Measurements from ENCODE around the gene PAOX. TPM values are rescaled to one million over a fixed set of nuclear protein-coding genes. Genes with fewer than 3 reads are reported as not detected.
"Not testable (repeated sequence)": the region's sequence is repeated elsewhere in the genome, so short reads cannot be mapped to it uniquely, and the experiment has no call there.

The PAOX gene
- total RNA-seq, 1 donor from 2014 or later = 18.0 TPM

DNA sequence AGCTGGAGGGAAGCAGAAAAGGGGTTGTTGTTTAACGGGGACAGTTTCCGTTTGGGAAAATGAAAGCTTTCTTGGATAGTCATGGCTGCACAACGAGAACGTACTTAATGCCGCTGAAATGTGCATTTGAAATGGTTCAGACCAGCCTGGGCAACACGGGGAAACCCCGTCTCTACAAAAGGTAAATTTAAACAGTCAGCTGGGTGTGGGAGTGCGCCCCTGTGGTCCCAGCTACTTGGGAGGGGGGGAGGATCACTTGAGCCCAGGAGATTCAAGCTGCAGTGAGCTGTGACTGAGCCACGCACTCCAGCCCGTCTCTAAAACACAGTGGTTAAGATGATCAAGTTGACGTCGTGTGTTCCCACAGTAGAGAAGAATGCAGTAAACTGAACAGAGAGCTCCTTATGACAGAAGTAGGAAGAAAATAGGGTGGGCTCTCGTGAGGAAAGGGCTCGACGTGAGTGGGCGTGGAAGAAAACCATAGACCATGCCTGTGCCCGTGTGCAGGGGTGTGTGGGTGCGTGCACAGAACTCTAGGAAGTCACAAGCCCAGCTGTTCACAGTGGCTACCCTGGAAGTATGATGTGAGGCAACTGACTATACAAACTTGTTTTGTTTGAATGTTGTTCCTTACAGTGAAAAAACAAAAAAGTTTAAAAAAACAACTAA lies 17.2 kb upstream of the PAOX start:
- ATAC-seq = no peak
- no peak for DNase-seq (ENCODE audit: low spot score)

DNA sequence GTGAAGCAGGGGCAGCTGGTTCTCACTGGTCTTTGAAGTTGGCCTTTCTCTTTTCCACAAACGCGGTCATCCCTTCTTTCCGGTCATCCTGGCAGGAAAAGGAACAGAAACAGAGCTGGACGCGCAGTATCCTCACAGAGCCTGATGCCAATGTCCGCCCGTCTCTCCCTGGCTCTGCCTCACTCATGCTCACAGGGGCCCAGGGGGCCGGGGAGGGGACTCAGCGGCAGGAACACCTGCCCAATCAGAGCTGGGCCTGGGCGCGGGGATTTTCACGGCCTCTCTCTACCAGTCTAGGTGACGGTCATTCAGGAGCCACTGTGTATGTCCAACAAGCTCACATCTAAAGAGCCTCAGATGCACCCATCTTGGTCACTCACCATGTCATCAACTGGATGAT lies 16.2 kb upstream of the PAOX start:
- DNase-seq (ENCODE audit: low spot score) (no peak), ATAC-seq (no peak)

DNA sequence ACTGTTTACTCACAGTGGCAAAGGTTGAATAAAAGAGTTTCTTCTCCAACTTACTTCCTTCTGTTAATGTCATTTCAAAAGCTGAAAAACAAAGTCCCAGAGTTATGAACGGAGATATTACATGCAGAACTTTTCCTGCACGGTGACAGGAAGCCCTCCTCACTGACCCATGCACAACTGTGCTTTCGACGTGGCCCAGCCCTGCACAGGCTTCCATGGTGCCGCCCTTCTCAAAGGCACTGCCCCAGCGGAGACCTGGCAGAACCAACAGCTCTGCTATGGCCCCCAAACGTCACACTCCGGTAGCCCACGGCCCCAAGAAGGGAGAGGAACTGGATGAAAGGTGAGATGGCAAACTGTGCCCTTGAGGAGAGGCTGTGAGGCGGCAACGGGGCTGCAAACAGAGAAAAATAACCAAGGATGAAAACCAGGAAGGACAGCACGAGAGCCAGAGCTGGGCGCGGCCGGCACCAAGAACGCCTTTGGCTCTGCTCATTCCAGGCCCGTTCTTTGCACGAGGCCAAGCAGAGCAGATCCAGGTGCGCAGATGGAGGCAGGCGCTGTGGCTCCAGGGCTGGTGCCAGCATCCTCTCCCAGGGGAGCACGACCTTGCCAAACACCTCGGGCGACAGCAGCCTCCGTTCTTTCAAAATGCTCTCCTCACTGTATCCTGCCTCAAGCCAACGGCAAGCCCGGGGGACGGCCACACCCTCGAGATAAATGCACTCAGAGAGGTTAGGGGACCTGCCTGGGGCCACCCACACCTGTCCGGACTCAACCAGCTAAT lies 14.2 kb upstream of the PAOX start:
- peak; percentile 2 for ATAC-seq
- no peak for DNase-seq (ENCODE audit: low spot score)

DNA sequence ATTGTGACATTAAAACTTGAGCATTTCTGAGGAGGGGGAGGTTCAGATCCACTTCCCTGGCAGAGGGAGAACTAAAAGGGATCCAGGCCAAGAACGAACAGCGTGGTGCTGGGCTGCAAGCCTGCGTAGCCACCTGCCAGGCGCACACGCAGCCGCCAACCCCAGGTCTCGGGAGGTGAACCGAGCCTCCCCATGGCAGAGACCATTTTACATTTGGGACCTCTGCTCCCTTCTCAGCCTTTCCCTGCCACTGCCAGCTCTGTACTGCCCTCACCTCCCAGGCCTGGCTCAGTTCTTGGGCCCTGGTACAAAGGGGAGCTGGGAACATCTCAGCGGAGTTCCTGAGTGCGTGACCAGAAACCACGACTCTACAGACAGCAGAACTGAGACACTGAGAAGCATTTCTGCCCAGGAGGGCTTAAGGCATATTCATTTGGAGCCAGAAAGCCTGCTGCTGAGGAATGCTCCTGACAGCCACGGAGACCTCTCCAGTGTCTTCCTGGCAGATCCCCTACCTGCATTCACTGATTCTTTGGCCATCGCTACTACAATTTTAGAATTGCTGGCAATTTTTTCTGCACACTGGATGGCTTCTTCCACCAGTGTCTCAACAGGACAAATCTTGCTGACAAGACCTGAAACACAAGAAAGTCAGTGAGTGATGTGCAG lies 13.5 kb upstream of the PAOX start:
- peak; percentile 27 for ATAC-seq

DNA sequence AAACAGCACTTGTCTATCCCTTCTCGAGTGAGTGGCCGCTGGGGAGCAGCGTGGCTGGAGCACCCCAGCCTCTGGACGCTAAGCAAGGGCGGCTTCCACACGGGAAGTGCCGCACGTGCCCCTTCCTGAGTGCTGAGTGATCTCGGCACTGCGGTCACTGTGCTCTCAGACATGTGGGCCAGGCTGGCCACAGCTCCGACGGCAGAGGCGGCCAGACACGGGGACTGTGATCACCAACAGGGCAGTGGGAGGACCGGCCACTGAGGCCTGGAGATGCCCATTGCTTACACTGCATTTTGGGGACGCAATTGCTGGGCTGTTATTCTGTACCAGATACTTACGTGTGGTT lies 13.0 kb upstream of the PAOX start:
- DNase-seq (ENCODE audit: low spot score) (no peak), ATAC-seq (peak; percentile 9)

More for the DNA sequence above, 13.5 kb upstream of the PAOX start:
- no peak for DNase-seq (ENCODE audit: low spot score)

DNA sequence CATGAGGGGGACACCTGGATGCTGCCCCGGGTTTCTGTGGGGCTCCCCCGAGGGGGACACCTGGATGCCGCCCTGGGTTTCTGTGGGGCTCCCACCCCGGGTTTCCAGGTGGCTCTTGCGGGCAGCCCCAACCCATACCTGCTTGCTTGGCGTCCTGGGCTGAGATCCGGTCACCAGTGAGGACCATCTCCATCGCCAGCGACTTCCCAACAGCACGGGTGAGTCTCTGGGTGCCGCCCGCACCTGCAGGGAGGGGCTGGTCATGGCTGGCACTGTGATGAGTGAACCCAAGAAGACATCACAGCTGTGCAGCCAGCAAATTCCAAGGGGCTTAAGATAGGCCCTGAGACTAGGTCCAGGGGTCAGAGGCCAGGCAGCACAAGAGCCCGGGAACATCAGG lies 12.3 kb upstream of the PAOX start:
- ATAC-seq (no peak), DNase-seq (ENCODE audit: low spot score) (no peak)

DNA sequence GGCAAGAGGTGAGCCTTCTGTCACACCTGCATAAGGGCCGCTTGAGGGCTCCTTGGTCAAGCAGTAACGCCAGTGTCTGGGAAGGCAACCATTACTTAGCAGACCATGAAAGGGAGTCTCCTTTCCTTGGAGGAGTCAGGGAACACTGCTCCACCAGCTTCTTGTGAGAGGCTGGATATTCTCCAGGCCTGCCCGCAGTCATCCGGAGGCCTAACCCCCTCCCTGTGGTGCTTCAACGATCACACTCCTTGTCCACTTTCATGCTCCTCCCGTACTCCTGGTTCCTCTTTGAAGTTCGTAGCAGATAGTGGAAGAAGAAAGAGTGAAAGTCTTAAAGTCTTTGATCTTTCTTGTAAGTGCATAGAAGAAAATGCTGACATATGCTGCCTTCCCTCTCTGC lies 11.6 kb upstream of the PAOX start:
- ATAC-seq; DNase-seq (ENCODE audit: low spot score): not testable (repeated sequence)

DNA sequence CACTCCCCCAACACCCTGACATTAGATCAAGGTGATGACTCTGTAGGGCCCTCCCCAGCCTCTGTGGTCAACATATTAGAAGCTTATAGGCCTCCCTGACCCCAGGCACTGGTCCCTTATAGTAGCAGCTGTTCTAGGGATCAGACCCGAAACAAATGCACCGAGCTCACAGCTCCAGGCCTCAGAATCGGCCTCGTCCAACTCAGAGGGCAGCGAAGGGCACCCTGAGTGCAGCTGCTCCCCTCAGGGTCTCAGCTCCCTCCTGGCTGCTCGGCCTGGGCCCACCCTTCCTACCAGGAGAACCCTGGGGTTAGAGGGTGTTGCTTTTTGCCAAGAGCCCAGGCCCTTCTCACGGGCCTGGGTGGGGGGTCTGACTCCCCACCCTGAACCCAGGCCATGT lies 10.9 kb upstream of the PAOX start:
- DNase-seq (ENCODE audit: low spot score) = no peak

DNA sequence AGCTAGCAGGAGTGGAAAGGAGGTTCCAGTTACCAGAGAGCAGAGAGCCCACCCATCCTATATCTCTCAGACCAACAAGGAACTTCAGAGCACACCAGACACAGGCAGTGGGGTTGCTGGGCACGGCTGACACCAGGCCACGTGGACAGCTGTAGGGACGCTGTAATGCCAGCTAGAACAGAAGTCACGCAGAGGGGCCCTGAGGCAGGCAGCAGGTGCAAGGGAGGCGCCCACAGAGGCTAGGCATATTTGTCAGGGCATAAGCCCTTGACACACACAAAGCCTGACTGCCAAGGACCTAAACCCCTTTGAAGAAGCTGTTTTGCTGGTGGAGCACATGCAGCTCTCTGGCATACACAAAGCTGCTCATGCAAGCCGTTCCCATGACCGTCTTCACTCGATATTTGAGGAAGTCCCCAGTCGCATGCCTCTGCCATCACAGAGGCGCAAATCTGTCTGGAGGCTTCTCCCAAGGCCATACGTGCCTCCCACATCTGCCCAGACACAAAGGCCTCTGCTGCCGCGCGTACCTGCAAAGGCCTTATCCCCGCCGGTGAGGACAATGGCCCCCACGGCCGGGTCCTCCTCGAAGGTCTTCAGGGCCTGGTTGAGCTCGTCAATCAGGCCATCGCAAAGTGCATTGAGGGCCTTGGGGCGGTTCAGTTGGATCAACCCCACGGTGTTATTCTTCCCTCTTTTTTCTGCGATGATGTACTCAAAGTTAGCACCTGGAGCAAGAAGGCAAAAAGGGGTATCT lies 8.9 kb upstream of the PAOX start:
- no peak for DNase-seq (ENCODE audit: low spot score)
- no peak for ATAC-seq

More for the DNA sequence above, 10.9 kb upstream of the PAOX start:
- no peak for ATAC-seq

DNA sequence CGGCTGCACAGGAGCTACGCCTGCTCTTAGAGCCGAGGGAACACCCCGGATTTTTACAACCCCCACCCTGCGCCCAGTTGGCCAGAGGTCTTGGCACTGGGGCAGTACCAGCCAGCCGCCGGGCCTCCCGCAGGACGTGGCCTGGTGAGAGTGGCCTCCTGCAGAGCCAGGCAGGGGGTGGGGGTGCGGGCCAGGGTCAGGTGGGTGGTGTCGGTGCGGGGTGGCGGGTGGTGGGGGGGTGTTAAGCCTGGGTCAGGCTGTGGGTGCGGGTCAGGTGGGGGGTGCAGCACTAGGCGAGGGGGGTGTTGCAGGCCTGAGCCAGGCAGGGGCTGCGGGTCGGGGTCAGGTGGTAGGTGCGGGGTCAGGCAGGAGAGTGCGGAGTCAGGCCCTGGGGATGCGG lies 6.6 kb upstream of the PAOX start:
- DNase-seq (ENCODE audit: low spot score) (peak; percentile 76), ATAC-seq (peak; percentile 47)

DNA sequence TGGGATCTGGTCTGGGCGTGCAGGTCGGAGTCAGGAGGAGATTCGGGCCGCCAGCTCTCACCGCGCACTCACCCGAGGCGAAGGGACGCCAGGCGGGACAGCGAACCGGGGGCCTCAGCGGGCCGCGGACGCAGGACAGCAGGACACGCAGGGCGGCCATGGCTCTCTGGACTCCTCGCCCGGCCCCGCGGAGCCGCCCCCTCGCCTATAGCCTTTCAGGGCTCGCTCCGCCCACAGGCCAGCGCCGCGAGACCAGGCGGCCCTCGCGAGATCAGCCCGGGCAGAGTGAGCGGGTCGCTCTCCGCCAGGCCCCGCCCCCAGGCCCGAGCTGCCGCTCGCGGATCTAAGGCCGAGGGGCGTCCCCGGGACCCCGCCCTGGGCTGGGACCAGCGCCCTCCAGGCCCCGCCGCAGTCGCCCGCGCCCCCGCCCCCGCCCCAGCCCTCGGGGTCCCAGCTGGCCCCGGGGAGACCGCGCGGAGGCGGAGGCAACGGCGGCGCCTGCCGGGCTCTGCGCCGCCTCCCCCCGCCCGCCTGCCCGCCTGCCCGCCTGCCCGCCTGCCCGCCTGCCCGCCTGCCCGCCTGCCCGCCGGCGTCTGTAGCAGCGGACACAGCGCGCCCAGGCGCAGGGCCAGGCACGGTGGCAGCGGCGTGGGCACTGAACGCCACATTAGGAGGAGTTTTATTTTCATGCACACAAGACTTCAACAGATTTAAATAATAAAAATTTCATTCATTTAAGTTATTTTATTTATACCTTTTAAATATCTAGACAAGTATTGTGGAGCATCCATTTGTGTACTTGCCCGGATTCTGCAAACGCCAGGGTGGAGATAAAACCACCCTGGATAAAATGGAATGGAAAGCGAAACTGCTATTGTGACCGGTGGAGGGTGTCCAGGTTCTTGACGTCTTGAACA lies 5.6 kb upstream of the PAOX start, which contains the start of gene ECHS1:
Gene ECHS1 (minus strand): TSS at position 181 of the 917 bp plus-strand sequence. CDS start 21 bp downstream, at position 160.
- ATAC-seq (peak; percentile 84), DNase-seq (ENCODE audit: low spot score) (peak; percentile 98)

DNA sequence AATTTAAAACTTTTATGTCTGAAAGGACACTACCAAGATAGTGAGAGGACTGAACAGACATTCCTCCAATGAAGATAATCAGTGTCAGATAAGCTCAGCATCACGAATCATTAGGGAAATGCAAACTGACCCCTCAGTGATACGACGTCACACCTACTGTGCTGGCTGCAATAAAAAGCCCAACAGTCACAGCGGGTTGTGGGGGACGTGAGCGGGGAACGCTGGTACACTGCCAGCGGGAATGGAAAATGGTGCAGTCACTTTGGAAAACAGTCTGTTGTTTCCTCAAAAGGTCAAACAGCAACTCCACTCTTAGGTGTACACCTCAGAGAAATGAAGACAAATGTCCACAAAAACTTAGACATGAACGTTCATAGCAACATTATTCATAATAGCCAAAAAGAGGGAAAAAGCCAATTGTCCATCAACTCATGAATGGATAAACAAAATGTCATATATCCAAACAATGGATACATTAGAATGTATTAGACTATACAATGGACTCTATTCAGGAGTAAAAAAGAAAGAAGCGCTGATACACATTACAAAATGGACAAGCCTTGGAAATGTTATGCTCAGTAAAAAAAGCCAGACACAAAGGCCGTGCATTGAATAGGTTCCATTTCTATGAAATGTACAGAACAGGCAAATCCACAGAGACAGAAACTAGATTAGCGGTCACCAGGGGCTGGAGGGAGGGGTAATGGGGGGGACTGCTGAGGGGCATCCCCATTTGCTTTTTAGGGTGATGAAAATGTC lies 3.5 kb upstream of the PAOX start:
- ATAC-seq = no peak
- no peak for DNase-seq (ENCODE audit: low spot score)

DNA sequence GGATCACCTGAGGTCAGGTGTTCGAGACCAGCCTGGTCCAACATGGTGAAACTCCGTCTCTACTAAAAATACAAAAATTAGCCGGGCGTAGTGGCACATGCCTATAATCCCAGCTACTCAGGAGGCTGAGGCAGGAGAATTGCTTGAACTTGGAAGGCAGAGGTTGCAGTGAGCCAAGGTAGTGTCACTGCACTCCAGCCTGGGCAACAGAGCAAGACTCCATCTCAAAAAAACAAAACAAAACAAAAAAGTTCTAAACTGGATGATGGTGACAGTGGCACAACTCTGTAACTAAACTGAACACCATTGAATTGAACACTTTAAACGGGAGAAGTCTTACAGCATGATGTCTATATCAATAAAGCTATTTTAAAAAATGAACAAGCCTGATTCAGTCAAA lies 2.9 kb upstream of the PAOX start:
- DNase-seq (ENCODE audit: low spot score) = not testable (repeated sequence)

DNA sequence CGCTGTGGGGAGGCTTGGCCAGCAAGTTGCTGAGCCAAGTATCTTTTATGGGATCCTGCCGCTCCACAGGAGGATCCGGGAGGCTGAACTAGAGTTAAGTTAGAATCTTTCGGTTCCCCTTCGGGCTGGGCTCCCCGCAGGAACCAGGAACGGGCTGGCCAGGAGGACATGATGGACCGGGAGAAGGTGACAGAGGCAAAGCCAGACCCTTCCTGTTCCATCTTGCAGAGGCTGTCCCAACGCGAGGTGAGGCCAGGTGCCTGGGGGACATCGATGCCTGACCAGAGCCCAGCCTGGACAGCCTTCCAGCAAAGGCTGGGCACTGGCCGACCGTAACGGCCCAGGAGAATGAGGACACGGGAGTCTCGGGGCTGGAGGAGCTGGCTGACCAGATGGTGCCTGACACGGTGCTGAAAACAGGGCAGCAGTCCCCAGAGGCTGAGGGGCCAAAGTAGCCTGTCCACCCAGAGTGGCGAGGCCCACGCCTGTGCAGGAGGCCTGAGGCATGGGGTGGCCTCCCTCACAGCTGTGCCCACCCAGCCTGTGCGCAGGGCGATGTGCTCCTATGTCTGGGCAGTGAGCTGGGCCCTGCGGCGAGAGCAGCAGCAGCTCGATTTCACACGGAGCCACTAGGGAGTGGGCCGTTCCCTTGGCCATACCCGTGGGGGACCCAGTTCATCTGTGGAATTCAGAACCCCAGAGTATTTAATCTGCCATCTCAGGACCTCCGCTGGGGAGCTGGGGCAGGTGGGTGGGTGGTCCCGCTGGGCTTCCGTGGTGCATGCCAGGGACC lies 1.8 kb upstream of the PAOX start:
- ATAC-seq (no peak), DNase-seq (ENCODE audit: low spot score) (no peak)

More for the DNA sequence above, 2.9 kb upstream of the PAOX start:
- ATAC-seq = not testable (repeated sequence)

DNA sequence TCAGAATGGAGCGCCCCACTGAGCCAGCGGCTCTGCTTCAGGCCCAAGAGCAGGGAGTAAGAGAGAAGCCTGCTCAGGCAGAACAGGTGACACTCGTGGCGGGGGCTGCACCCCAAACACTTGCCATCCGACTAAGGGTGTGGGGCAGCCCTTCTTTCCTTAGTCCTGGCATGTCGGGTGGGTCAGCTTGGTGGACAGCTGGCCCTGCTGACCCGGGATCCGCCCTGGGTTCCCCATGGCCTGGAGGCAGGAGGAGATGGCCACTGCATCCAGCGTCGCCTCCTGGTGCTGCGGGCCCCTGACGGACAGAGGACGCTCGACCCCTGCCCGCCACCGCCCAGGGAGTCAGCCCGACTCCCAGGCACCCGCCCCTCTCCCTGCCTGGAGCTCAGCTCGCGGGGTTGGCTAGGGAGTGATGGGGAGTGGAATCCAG lies 1.2 kb upstream of the PAOX start:
- no peak for ATAC-seq
- no peak for DNase-seq (ENCODE audit: low spot score)

DNA sequence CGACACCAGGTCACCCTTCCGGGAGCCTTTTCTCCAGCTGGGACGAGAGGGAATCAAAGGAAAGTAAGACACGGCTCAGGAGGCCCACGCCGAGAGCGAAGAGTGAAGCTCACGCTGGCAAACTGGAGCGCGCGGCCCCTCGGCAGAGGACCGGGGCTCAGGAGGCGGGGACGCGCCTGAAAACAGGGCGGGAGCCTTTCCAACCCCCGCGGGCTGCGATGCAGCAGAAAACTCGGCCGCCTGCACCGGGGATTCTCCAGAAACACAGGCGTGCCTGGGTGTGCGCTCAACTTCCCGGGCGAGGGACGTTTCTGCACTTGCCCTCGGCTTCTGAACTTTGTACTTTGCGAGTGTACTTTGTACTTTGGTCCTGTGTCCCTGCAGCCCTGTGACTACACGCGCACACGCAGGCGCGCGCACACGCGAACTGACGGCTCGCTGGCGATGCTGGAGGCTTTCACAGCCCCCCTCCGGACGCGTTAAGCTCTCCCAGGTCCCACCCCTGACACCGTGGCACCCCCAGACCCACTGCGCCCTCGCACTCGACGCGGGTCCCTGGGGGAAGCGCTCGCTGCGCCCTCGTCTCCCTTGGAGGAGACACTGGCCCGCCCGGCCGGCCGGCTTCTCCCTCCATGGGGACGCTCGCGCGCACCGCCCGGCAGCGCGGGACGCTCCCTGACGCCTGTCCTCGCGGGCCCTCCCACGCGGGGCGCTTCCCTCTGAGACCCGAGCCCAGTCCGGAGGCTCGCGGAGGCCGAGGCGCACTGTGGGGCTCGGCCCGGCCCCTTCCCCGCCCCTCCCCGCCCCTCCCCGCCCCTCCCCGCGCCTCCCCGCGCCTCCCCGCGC lies 588 bp upstream of the PAOX start:
- ATAC-seq (peak; percentile 82), DNase-seq (ENCODE audit: low spot score) (peak; percentile 88)
